IMR-90 (cell line): ENCODE results near the gene VSNL1. TPM values are rescaled to one million over a fixed set of nuclear protein-coding genes. Genes with fewer than 3 reads are reported as not detected.

ENCODE experiments used
- ATAC-seq: fragments of 200-7000 bp; cut with Tn5 transposase; 2 replicates; pipeline ENCODE4 v1.9.1; 2020; ENCODE audit warnings: low read depth, mild to moderate bottlenecking, moderate library complexity
- BruUV-seq: library from RNA; stranded (reverse); fragments of 400-500 nt; replicated peaks from 2 replicates; lab custom pipeline; 2021; lab: Mats Ljungman, UMichigan
- CTCF ChIA-PET: fragments of 300-600 bp; formaldehyde crosslinking; extraction: SDS; loops from one replicate; lab custom pipeline; 2021; ENCODE audit warnings: antibody characterized with exemption; lab: Yijun Ruan, JAX
- POLR2A ChIA-PET: fragments of 300-600 bp; sonication (Branson Sonifier 250); formaldehyde crosslinking; loops from one replicate; lab custom pipeline; 2022; ENCODE audit warnings: antibody characterized with exemption; ENCODE audit not compliant: unreplicated experiment; lab: Charles Lee
- DNase-seq: peaks from one replicate; pipeline ENCODE4 v3.0.0; 2013
- H2AFZ ChIP-seq: replicated peaks from 2 replicates; pipeline ENCODE3; 2013; ENCODE audit warnings: low read length, mild to moderate bottlenecking; ENCODE audit not compliant: poor library complexity
- H2AK5ac ChIP-seq: 2 replicates; pipeline ENCODE4 v1.6.1; 2013; ENCODE audit warnings: low read depth, low read length, inconsistent platforms
- H2AK9ac ChIP-seq: replicated peaks from 2 replicates; pipeline ENCODE3; 2013; ENCODE audit warnings: mild to moderate bottlenecking, low read depth, low read length, moderate library complexity; ENCODE audit not compliant: poor library complexity
- H2BK120ac ChIP-seq: 2 replicates; pipeline ENCODE4 v1.6.1; 2013; ENCODE audit warnings: low read depth, low read length, inconsistent platforms
- H2BK15ac ChIP-seq: 3 replicates; pipeline ENCODE4 v1.6.1; 2013; ENCODE audit warnings: low read depth, low read length, inconsistent platforms
- H2BK20ac ChIP-seq: 2 replicates; pipeline ENCODE4 v1.6.1; 2013; ENCODE audit warnings: low read depth, mild to moderate bottlenecking, inconsistent platforms, low read length, moderate library complexity
- H2BK5ac ChIP-seq: 2 replicates; pipeline ENCODE4 v1.6.1; 2013; ENCODE audit warnings: mild to moderate bottlenecking, low read depth, low read length, inconsistent platforms; ENCODE audit not compliant: poor library complexity, severe bottlenecking
- H3K14ac ChIP-seq: replicated peaks from 2 replicates; pipeline ENCODE4 v1.6.1; 2013; ENCODE audit warnings: low read depth, low read length, inconsistent platforms
- H3K18ac ChIP-seq: 2 replicates; pipeline ENCODE4 v1.6.1; 2013; ENCODE audit warnings: low read depth, low read length, control low read depth
- H3K23ac ChIP-seq: 2 replicates; pipeline ENCODE4 v1.6.1; 2013; ENCODE audit warnings: low read depth, low read length, inconsistent platforms
- H3K27ac ChIP-seq: 2 replicates; pipeline ENCODE4 v1.5.1; 2013; ENCODE audit warnings: mild to moderate bottlenecking, control low read depth, low read length; ENCODE audit not compliant: insufficient read depth
- H3K27me3 ChIP-seq: 2 replicates; pipeline ENCODE4 v1.6.1; 2013; ENCODE audit warnings: low read length; ENCODE audit not compliant: control insufficient read depth, insufficient read depth
- H3K36me3 ChIP-seq: 2 replicates; pipeline ENCODE4 v1.6.1; 2013; ENCODE audit warnings: low read length, mixed read lengths; ENCODE audit not compliant: control insufficient read depth, insufficient read depth
- H3K4ac ChIP-seq: 2 replicates; pipeline ENCODE4 v1.6.1; 2013; ENCODE audit warnings: low read depth, low read length, inconsistent platforms
- H3K4me1 ChIP-seq: 2 replicates; pipeline ENCODE4 v1.6.1; 2013; ENCODE audit warnings: low read length, mixed read lengths; ENCODE audit not compliant: control insufficient read depth, insufficient read depth
- H3K4me2 ChIP-seq: 2 replicates; pipeline ENCODE4 v1.6.1; 2013; ENCODE audit warnings: low read depth, mild to moderate bottlenecking, control low read depth, low read length, moderate library complexity
- H3K4me3 ChIP-seq: 2 replicates; pipeline ENCODE4 v1.5.1; 2013; ENCODE audit warnings: low read depth, mild to moderate bottlenecking, control low read depth, low read length, moderate library complexity; ENCODE audit not compliant: insufficient read depth
- H3K56ac ChIP-seq: 2 replicates; pipeline ENCODE4 v1.6.1; 2013; ENCODE audit warnings: low read length, inconsistent platforms; ENCODE audit not compliant: insufficient read depth; ENCODE audit errors: extremely low read depth
- H3K79me1 ChIP-seq, 2 experiments: 2 replicates each; pipeline ENCODE4 v1.6.1; 2013; ENCODE audit warnings: low read length in 2 of 2, inconsistent platforms in 1 of 2, low read depth in 1 of 2
- H3K9ac ChIP-seq: 2 replicates; pipeline ENCODE4 v1.6.1; 2013; ENCODE audit warnings: low read depth, low read length, control low read depth
- H3K9me1 ChIP-seq: 2 replicates; pipeline ENCODE4 v1.6.1; 2013; ENCODE audit warnings: low read length, inconsistent platforms; ENCODE audit not compliant: insufficient read depth
- H3K9me3 ChIP-seq: 2 replicates; pipeline ENCODE4 v1.6.1; 2013; ENCODE audit warnings: low read length; ENCODE audit not compliant: control insufficient read depth, insufficient read depth
- H4K20me1 ChIP-seq: 2 replicates; pipeline ENCODE4 v1.6.1; 2013; ENCODE audit warnings: low read length, inconsistent platforms; ENCODE audit not compliant: insufficient read depth
- H4K5ac ChIP-seq: 2 replicates; pipeline ENCODE4 v1.6.1; 2013; ENCODE audit warnings: mild to moderate bottlenecking, low read depth, low read length, control low read depth
- H4K8ac ChIP-seq, 2 experiments: 2 replicates each; pipeline ENCODE4 v1.6.1; 2013; ENCODE audit warnings: low read depth in 2 of 2, low read length in 2 of 2, control low read depth in 1 of 2, inconsistent platforms in 1 of 2
- H4K91ac ChIP-seq: 2 replicates; pipeline ENCODE4 v1.6.1; 2013; ENCODE audit warnings: low read depth, low read length, inconsistent platforms; ENCODE audit not compliant: insufficient read depth
- CEBPB ChIP-seq: IDR thresholded peaks from 2 replicates; pipeline ENCODE4 v1.6.1; 2012; ENCODE audit warnings: low read depth, low read length, improper control_type of control experiment
- MAFK ChIP-seq: IDR thresholded peaks from 2 replicates; pipeline ENCODE4 v1.6.1; 2012; ENCODE audit warnings: low read depth, low read length, improper control_type of control experiment
- MAZ ChIP-seq: IDR thresholded peaks from 2 replicates; pipeline ENCODE4 v1.6.1; 2012; ENCODE audit warnings: low read depth, mild to moderate bottlenecking, low read length, improper control_type of control experiment, moderate library complexity, borderline replicate concordance
- POLR2A ChIP-seq: IDR thresholded peaks from 2 replicates; pipeline ENCODE4 v1.6.1; 2012; ENCODE audit warnings: mild to moderate bottlenecking, low read depth, low read length
- WGBS, 2 experiments: methylation state at CpG; one replicate each; pipeline versions ENCODE4 v1.1.5 to v1.1.7; 2013; ENCODE audit warnings: missing lambda C conversion rate in 2 of 2; ENCODE audit not compliant: insufficient read length in 1 of 2; ENCODE audit errors: extremely low coverage in 2 of 2; 5-methylcytosine and 5-hydroxymethylcytosine counted together
- dilution Hi-C: fragments of 300-500 bp; cut with HindIII; formaldehyde crosslinking; loops from one replicate; pipeline ENCODE4 v1.14.3; 2018; ENCODE audit warnings: low sequenced_read_pairs; ENCODE audit not compliant: unreplicated experiment
- in situ Hi-C: fragments of 300-500 bp; cut with MboI; formaldehyde crosslinking; loops from 3 replicates; pipeline ENCODE4 v1.14.3; 2019; ENCODE audit warnings: low sequenced_read_pairs, inconsistent platforms, mixed read lengths
- intact Hi-C: fragments of 100-400 bp; cut with micrococcal nuclease; formaldehyde crosslinking; loops from 2 replicates; pipeline ENCODE4 v1.10.0; 2022
- polyA plus RNA-seq, 3 experiments: library from polyadenylated mRNA; depleted of rRNA; stranded (reverse); fragments of >200 nt; gene quantifications; 2 replicates each; pipeline ENCODE4 v1.2.3, GENCODE V29; 2012; ENCODE audit warnings: low replicate concordance in 1 of 3
- total RNA-seq: library from RNA; depleted of rRNA; stranded (reverse); fragments of >200 nt; gene quantifications from 2 replicates; pipeline ENCODE4 v1.2.3, GENCODE V29; 2012

The VSNL1 gene
- total and polyA plus RNA-seq, 2 of the 4 experiments (the other 2 are of a cell fraction), result 0.32 to 0.36 TPM

- Histone ChIP-seq H2AFZ (no peak overlapping the region), H2BK5ac (no peak overlapping the region), H3K36me3 (no peaks in the 10 kb centered on the region), H2BK120ac (no peak overlapping the region), H3K27me3 (peaks cover 2% of the 10 kb centered on the region; the same call in 1 of the 2 replicates), H3K4ac (no peak overlapping the region), H2BK15ac (no peak overlapping the region), H4K8ac (no peak overlapping the region), H3K27ac (no peak overlapping the region), H3K9me3 (no peaks in the 10 kb centered on the region), H2AK9ac (no peak overlapping the region), H3K9ac (no peak overlapping the region), H4K20me1 (no peaks in the 10 kb centered on the region), H3K23ac (no peak overlapping the region), H3K9me1 (no peaks in the 10 kb centered on the region), H3K14ac (no peak overlapping the region), H3K4me1 (no peaks in the 10 kb centered on the region), H2BK20ac (no peak overlapping the region), H4K91ac (no peak overlapping the region), H3K79me1 (no peaks in the 10 kb centered on the region), H3K4me3 (no peak overlapping the region), H4K5ac (no peak overlapping the region), H2AK5ac (no peak overlapping the region), H3K56ac (no peak overlapping the region), H3K18ac (no peak overlapping the region), H3K4me2 (no peak overlapping the region)
- WGBS, 2 experiments, result 80% methylated on average over 1 of the region's 3 CpGs; no CpG with 5 or more reads in 1 of the 2 experiments
- no peak for TF ChIP-seq MAFK
- no peak for TF ChIP-seq CEBPB
- TF ChIP-seq MAZ, result no peak
- no peak for TF ChIP-seq POLR2A
- POLR2A ChIA-PET, result no interaction called here
- in situ Hi-C loops (no loop called here), intact Hi-C loops (no loop called here), dilution Hi-C loops (no loop called here)
- no peak for ATAC-seq
- CTCF ChIA-PET, result interaction anchor here (1.8 kb wide), 1 partner anchor 12 kb away, joined by 3 read pairs; no protein-coding TSS in a partner anchor
- no TSS peak for BruUV-seq
- DNase-seq, result no peak
These were observed 47.0 kb downstream of the VSNL1 start for GRCh38 chr2:17587469-17587868.
